Measurements from ENCODE around the gene C19orf67.
"Not testable (repeated sequence)": the region's sequence is repeated elsewhere in the genome, so short reads cannot be mapped to it uniquely, and the experiment has no call there.

C19orf67 gene

DNA sequence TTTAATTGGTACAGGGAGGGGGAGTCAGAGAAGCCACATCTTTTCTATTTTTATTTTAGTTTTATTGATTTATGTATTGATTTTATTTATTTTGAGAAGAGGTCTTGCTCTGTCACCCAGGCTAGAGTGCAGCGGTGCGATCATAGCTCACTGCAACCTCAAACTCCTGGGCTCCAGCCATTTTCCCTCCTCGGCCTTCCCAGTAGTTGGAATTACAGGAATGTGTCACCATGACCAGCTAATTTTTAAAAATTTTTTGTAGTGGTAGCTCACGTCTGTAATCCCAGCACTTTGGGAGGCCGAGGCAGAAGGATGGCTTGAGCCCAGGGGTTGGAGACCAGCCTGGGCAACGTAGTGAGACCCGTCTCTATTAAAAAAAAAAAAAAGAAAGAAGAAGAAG lies 49.9 kb downstream of the C19orf67 start:
- no peak for DNase-seq (ENCODE audit: low read depth)
- Histone ChIP-seq H3K27me3 (replicated peaks; ENCODE audit: control insufficient read depth, insufficient read depth, low read length) (peaks cover 10% of the 10 kb centered on the region), H3K9ac (ENCODE audit: low read length) (no peak overlapping the region), H3K4me1 (ENCODE audit: control insufficient read depth, insufficient read depth, low read length) (peaks cover 7% of the 10 kb centered on the region), H3K36me3 (ENCODE audit: control insufficient read depth, insufficient read depth, low read length, severe bottlenecking) (no peaks in the 10 kb centered on the region), H3K9me3 (ENCODE audit: control insufficient read depth, low read length) (no peaks in the 10 kb centered on the region), H3K4me3 (ENCODE audit: low read length) (no peak overlapping the region)

DNA sequence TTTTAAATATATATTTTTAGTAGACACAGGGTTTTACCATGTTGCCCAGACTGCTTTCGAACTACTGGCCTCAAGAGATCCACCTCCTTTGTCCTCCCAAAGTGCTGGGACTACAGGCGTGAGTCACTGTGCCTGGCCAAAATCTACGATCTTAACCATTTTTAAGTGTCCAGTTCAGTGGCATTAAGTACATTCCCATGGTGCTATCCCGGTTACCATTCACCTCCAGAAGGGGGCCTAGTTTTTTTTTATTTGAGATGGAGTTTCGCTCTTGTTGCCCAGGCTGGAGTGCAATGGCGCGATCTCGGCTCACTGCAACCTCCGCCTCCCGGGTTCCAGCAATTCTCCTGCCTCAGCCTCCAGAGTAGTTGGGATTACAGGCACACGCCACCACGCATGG lies 50.4 kb downstream of the C19orf67 start:
- DNase-seq (ENCODE audit: low read depth); H3K4me3 ChIP-seq (ENCODE audit: low read length); H3K36me3 ChIP-seq (ENCODE audit: control insufficient read depth, insufficient read depth, low read length, severe bottlenecking); H3K9ac ChIP-seq (ENCODE audit: low read length); H3K4me1 ChIP-seq (ENCODE audit: control insufficient read depth, insufficient read depth, low read length); H3K9me3 ChIP-seq (ENCODE audit: control insufficient read depth, low read length): not testable (repeated sequence)
- peaks cover 14% of the 10 kb centered on the region for H3K27me3 ChIP-seq (replicated peaks; ENCODE audit: control insufficient read depth, insufficient read depth, low read length)

DNA sequence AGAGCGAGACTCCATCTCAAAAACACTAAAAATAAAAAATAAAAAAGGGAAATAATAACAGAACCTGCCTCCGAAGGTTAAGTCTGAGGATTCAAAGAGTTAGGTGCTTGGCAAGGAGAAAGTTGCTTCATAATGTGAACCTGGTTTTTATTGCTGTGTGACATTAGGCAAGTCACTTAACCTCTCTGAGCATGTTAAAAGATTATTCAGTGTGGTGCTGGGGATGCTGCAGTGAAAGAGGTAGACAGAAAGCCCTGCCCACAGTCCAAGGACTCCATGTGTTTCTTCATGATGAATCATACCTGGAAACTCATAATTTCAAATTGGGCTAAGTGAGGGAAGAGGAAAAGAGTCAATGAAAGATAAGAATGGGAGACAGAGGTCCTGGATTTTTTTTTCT lies 51.6 kb downstream of the C19orf67 start:
- H3K4me3 ChIP-seq (ENCODE audit: low read length), result no peak overlapping the region
- H3K9ac ChIP-seq (ENCODE audit: low read length), result no peak overlapping the region
- no peaks in the 10 kb centered on the region for H3K36me3 ChIP-seq (ENCODE audit: control insufficient read depth, insufficient read depth, low read length, severe bottlenecking)
- no peak for DNase-seq (ENCODE audit: low read depth)
- H3K4me1 ChIP-seq (ENCODE audit: control insufficient read depth, insufficient read depth, low read length), result peaks cover 7% of the 10 kb centered on the region
- H3K27me3 ChIP-seq (replicated peaks; ENCODE audit: control insufficient read depth, insufficient read depth, low read length), result peaks cover 18% of the 10 kb centered on the region
- no peaks in the 10 kb centered on the region for H3K9me3 ChIP-seq (ENCODE audit: control insufficient read depth, low read length)

DNA sequence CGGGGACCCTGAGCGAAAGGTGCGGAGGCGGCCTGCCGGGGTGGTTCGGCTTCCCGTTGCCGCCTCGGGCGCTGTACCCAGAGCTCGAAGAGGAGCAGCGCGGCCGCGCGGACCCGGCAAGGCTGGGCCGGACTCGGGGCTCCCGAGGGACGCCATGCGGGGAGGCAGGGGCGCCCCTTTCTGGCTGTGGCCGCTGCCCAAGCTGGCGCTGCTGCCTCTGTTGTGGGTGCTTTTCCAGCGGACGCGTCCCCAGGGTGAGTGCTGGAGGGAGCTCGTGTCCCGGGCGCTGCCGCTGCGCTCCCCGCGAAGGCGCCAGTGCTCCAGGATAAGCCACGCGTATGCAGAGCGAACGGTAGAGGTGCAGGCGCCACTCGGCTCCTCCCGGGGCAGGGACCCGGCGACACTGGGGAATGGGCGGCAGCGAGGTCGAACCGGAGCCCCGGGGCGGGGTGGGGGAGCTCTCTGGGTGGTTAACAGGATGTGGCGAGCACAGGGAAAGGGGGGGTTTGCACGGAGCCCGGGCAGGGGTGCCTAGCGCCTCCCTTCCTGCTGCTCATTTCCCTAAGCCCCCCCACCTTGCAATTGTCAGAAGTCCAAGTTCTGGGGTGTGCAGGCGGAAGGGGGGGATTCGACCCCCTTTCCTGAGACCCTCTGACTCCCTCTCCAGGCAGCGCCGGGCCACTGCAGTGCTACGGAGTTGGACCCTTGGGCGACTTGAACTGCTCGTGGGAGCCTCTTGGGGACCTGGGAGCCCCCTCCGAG lies 53.7 kb downstream of the C19orf67 start, which contains the start of gene IL27RA:
Gene IL27RA, plus strand, starts transcription at position 44 of the 762 bp plus-strand sequence. Its CDS starts 111 bp downstream, at position 155.
- Histone ChIP-seq H3K4me3 (ENCODE audit: low read length) (peak within 1 kb of the TSS; percentile 72), H3K36me3 (ENCODE audit: control insufficient read depth, insufficient read depth, low read length, severe bottlenecking) (no peaks in the 10 kb centered on the region), H3K9ac (ENCODE audit: low read length) (peak within 1 kb of the TSS; percentile 12), H3K27me3 (replicated peaks; ENCODE audit: control insufficient read depth, insufficient read depth, low read length) (peaks cover 27% of the 10 kb centered on the region), H3K9me3 (ENCODE audit: control insufficient read depth, low read length) (no peaks in the 10 kb centered on the region), H3K4me1 (ENCODE audit: control insufficient read depth, insufficient read depth, low read length) (peaks cover 7% of the 10 kb centered on the region)
- DNase-seq (ENCODE audit: low read depth), result peak; percentile 75

All from adipocyte (in vitro differentiated cells).